HG03196 (cell line): ENCODE results near the gene UBTD1.

Experiments
- ATAC-seq: cut with Tn5 transposase; IDR thresholded peaks from one replicate; pipeline ENCODE4 v1.9.1; 2021; ENCODE audit not compliant: unreplicated experiment

UBTD1 gene

DNA sequence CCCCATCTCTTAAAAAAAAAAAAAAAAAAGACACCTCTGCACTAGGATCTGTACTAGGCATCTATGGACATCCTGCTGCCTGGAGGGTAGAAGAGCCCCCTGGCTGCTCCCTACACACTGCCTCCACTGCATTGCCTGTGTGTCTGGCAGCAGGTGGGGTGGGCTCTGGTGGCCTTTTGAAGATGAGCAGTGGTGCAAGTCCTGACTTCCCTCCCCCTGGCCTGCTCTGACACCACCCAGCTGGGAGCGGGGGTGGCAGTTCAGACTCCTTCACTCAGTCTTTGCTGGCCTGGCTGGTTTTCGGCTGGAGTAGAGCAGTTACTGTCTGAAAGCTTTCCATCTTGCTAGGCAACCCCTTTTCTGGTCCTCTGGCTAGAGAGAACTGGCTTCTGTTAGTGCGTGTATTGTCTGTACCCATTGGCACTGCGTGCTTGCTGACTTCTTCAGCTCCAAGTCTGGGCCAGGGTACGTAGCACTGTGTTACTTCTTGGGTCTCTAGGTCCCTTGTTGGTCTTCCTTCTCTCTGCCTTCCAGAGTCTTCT lies 108.4 kb downstream of the UBTD1 start:
- no peak for ATAC-seq

DNA sequence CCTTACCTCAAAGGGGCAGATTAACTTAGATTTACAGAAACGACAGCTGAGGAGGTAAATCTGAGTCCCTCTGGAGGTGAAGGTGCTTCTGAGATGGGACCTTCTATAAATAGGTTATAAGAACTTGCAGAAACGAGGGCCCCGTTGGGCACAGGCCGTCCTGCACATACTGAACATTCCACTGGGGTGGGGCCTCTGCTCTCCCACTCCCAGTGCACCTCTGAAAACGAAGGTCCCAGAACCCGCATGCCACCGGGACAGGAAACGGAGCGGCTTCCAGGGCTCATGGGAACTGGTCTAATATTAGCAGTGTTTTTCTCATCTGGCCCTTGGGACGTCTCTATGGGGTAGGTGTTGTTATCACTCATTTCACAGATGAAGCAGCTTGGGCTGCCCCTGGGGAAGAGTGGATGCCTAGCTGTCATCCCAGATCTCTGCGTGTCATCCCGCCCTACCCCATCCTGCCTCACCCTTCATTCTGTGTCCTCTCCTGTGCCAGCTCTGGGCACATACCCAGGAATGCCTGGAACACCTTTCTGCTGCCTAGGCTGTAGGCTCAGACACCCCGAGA lies 110.4 kb downstream of the UBTD1 start:
- ATAC-seq: no peak

DNA sequence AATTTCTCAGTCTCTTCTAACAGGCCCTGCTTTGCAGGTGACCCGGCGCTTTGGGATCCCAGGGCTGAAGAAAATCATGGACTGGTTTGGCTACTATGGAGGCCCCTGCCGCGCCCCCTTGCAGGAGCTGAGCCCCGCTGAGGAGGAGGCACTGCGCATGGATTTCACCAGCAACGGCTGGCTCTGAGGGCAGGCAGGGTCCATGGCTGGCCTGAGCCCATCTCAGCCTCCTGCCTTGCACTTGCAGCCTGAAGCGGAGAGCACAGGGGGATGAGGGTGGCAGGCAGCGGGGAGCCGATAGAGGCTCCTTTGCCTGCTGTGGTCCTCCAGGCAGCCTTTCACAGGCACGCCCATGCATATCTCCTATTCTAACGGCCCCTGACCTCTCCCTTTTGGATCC lies 112.7 kb downstream of the UBTD1 start:
- ATAC-seq: no peak

DNA sequence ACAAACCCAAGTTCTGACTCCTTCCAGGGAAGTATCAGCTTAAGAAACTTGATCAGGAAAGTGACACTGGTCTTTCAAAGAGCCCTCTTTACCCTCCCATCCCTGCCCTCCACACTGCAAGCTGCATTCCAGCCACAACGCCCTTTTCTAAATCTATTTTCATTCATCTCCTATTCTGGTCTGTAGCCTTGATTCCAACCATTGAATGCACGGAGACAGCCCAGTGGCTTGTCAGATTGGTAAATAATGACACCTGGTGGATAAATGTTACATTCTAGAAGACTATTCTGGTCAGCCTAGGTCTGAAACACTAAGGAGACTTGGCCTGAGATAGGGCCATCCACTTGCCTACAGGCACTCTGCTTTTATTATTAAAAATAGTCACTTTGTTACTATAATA lies 113.7 kb downstream of the UBTD1 start:
- no peak for ATAC-seq

DNA sequence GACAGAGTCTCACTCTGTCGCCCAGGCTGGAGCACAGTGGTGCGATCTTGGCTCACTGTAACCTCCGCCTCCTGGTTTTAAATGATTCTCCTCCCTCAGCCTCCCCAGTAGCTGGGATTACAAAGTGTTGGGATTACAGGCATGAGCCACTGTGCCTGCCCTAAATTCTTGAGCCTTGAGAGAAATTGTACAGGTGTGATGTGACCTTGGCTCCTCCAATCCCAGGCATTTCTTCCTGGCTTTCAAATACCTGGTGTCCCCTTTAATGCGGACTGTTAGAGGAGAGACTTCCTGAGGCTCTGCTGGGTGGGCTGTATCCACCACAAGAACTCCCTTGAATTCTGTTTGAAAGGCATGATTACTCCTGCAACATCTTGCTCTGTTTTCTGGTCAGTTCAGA lies 119.6 kb downstream of the UBTD1 start:
- ATAC-seq: no peak

DNA sequence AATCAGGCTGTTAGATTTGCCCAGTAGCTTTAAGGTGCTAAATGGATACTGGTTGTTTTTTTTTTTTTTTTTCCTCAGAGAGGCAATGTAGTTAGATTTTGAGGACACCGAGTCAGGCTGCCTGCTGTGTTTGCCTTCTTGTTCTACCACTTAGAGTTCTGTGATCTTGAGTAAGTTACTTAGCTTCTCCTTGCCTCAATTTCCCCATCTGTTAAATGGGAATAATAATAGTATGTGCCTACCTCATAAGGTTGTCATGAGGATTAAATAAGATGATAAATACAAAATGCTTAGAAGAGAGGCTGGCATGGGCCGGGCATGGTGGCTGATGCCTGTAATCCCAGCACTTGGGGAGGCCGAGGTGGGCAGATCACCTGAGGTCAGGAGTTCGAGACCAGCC lies 120.0 kb downstream of the UBTD1 start:
- no peak for ATAC-seq
